HG02642 (cell line): ENCODE data around the gene PKD1.
"Not testable (repeated sequence)": the region's sequence is repeated elsewhere in the genome, so short reads cannot be mapped to it uniquely, and the experiment has no call there.

Source experiments
- ATAC-seq: cut with Tn5 transposase; IDR thresholded peaks from one replicate; pipeline ENCODE4 v1.9.1; 2021; ENCODE audit warnings: mild to moderate bottlenecking; ENCODE audit not compliant: unreplicated experiment, poor library complexity

Gene PKD1

DNA sequence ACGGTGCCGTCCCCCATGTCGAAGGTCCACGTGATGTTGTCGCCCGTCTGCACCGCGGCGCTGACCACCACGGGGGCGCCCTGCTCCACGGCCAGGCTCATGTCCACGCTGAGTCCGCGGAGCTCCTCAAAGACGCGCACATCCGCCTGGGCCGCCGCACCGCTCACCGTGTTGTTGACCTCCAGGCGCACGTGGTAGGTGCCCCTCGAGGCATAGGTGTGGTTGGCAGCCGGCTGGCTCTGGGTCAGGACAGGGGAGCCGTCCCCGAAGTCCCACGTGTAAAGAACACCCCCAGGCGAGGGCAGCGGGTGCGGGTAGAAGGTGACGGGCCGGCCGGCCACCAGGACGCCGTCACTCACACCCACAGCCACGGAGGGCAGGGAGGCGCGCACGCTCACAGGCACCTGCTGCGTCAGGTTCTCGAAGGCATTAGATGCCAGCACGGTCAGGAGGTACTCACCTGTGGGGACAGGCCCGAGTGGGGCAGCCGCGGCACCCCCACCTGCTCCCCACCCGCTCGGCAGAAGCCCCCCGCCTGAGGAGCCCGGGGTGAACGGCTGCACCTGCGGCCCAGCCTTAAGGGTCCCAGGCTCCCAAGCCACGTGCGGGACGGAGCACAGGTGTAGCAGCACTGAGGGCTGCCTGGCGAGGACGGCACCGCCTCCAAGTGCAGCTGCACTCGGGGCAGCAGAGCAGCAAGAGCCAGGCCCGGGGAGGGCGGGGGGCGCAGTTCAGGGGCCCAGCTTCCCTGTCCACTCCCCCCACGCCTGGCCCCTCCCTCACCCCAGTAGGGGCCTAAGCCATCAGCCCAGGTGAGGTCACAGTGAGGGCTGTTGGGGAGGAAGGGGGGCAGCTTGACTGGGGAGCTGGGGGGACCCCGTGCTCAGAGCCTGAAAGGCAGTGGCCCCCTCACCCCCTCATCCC lies 24.0 kb downstream of the PKD1 start:
- ATAC-seq: not testable (repeated sequence)

DNA sequence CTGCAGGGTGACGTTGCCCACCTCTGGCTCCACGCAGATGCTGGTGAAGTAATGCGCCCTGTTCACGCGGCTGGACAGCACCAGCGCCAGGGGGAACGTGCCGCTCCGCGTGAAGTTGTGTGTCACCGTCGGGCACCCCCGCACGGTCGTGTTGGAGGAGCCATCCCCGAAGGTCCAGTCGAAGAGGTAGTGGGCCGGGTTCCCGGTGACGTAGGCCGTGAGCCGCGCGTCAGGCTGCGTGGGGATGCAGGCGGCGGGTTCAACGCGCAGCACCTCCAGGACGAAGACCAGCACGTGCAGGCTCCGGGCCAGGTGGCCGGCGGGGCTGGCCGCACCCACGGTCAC lies 24.7 kb downstream of the PKD1 start:
- ATAC-seq: not testable (repeated sequence)

DNA sequence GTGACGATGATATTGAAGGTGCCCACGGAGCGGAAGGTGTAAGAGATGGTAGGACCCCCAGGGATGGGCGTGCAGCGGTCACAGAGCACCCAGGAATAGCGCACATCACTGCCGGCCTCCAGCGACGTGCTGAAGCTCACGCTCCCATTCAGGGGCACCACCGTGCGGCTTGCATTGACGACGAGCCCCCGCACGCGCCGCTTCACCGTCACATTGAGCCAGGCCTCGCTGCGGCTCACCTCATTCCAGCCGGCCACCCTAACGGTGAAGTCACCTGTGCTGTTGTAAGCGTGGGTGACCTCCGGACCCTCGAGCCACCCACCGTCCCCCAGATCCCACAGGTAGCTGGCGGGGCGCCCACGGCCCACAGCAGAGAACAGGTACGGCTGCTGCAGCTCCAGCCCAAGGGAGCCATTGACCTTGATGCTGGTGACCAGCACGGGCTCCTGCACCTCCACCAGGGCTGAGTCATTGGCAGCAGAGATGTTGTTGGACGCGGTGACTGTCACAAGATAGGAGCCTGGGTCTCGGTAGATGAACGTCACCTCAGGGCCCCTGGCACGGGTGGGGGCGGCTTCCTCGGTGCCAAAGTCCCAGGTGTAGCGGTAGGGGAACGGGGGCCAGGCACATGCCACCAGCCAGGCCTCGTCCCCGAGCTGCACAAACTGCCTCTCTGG lies 25.2 kb downstream of the PKD1 start:
- ATAC-seq: not testable (repeated sequence)

DNA sequence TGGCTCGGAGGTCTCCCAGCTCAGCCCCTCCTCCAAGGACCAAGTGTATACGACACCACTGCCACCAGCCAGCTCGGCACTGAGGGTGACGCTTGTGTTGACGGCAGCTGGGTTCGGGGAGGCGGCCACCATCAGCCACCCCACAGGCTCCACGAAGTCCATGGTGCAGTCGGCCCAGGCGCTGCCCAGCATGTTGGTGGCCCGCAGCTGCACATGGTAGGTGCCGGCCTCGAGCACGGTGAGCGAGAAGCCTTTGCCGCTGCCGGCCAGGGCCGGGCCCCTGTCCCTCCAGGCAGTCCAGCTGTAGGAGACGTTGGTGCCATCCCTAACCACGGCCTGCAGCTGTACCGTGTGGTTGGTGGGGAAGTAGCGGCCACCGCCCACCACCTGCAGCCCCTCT lies 25.8 kb downstream of the PKD1 start:
- not testable (repeated sequence) for ATAC-seq

DNA sequence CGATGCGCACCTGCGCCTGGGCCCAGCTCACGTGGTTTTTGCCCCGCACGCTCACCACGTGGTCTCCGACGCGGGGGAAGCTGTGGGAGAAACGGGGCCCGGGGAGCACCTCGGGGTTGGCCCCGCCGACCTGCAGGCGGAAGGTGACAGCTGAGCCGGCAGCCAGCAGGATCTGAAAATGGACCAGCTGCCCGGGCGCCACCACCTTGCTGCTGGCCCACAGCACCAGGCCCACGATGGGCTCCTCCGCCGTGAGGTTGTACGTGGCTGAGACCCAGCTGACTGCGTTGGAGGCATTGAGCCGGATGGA lies 26.5 kb downstream of the PKD1 start:
- ATAC-seq: not testable (repeated sequence)

DNA sequence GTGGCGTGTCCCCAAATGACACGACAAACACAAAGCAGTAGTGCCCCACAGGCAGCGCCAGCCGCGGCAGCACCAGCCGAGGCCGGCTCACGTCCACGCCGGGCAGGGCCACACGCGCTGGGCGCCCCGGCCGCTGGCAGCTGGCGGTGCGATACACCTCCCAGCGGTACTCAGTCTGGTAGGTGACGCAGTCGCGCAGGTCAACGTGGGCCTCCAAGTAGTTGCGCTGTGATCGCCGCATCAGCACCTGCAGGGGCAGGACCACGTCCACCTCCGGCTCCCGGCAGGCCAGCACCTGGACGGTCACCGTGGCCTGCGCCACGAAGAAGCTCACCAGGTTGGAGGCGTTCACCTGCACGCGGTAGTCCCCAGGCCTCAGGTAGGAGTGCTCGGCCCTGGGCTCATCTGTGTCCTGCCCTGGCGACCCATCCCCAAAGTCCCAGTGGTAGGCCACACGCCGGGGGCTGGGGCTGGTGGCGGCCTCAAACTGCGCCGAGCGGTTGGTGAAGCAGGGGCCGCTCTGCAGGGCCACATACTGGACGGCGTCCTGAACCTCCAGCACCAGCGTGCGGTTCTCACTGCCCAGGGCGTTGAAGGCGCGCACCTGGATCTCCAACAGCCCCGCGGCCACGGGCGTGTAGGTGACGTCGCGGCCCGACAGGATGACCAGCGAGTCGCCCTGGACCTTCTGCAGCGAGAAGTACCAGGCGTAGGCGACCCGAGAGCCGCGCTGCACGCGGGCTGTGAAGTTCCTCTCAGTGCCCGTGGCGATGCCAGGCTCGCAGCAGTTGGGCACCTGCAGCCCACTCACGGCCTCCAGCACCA lies 27.0 kb downstream of the PKD1 start:
- not testable (repeated sequence) for ATAC-seq

DNA sequence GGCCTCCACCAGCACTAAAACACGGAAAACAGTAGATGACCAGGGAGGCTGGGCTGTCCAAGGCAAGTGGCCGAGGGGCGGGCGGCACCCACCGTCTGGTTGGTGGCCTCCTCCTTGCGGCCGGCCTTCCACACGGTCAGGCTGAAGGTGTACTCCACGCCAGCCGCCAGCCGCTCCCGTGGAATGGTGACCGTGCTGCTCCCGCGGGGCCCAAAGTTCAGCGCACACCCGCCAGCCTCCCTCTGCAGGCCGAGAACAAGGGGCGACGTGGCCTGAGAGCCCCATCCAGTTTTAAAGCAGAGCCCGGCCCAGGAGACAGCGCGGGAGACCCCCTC lies 27.9 kb downstream of the PKD1 start:
- not testable (repeated sequence) for ATAC-seq

DNA sequence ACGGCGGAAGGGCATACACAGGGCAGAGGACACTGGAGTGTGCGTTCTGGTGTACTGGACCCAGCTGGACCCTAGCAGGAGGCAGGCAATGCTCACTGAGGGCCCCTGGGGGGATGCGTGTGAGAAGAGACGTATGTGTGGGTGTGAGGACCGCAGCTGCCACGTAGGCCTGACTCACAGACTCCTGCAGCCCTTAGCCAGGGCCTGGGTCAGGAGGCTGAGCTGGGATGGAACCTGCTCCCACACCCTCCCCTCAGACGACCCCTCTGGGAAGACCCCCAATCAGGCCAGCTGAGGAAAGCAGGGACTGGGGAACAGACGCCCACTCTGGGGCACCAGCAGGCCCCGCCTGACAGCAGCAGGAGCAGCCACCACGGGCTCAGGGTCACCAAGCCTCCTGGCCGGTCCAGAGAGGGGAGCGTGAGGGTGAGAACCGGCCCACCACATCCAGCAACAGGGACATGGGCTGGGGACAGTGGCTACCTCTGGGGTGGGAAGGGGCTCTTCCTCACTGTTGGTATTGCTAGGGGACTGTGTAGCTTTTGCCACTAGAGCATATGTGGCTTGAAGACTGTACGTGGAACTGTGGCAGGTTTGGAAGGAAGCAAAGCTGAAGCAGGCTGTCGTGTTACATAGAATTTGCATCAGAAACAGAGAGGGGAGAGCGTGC lies 28.4 kb downstream of the PKD1 start:
- not testable (repeated sequence) for ATAC-seq

DNA sequence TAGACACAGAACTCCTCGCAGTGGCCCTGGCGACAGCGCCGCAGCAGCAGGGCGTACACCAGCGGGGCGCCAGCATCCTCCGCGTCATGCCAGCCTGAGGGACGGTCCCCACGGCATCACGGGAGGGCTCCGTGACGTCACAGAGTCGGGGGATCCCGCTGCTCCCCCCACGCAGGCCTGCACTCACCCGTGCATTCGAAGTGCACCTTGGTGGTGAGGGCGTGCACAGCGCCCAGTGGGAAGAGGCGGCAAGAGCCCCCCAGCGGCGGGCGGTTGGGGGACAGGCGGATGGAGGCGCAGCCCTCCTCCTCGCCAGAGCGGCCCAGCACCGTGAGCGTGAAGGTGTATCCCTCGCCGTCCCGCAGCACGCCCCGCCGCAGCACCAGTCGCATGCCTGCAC lies 29.5 kb downstream of the PKD1 start:
- not testable (repeated sequence) for ATAC-seq

DNA sequence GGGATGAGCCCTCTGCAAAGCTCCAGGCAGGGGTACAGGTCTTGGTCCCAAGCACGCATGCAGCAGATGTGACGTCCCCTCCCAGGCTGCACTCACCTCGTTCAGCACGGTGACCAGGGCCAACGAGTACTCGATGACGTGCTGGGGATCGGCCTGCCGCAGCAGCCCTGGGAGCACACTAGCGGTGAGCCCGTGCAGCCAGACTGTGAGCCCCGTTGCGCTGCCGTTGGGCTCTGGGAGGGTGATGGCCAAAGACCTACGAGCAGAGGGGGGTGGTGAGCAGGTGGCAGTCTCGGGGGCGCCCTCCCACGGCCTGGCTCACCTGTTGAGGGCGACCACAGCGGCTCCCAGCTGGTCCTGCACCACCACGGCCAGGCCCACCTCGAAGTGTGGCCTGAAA lies 29.9 kb downstream of the PKD1 start:
- ATAC-seq: not testable (repeated sequence)

DNA sequence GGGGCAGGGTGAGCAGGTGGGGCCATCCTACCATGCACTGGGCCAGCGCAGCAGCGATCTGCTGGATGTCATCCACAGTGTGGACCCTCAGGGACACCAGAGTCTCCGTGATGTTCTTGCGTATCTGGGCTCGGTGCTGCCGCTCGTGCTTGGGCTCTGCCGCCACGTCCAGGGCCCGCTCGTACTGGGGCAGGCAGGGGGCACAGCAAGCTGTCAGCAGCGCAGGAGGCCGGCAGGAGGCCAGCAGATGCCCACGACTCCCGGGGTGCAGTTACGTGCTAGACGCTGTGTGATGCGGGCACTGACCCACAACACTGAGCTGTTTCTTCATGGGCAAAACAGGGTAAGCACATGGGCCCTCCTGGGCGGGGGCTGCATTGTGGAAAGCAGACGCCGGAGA lies 30.4 kb downstream of the PKD1 start:
- ATAC-seq: not testable (repeated sequence)

DNA sequence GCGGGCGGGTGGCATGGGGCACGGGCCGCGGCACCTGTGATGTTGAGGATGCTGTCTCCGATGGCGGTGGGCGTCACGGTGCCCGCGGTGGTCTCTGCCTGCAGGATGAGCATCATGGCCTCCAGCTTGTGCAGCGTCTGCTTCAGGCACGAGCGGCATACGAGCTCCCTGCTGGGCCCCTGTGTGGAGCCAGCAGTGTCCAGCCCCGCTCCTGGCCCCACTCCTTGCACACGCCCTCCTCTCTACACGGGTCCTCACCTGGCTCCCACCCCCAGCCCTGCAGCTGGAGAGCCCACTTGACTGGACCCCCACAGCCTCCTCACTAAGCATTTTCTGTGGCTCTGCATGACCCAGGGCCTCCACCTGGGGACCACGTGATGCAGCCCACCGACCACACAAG lies 31.2 kb downstream of the PKD1 start:
- not testable (repeated sequence) for ATAC-seq

DNA sequence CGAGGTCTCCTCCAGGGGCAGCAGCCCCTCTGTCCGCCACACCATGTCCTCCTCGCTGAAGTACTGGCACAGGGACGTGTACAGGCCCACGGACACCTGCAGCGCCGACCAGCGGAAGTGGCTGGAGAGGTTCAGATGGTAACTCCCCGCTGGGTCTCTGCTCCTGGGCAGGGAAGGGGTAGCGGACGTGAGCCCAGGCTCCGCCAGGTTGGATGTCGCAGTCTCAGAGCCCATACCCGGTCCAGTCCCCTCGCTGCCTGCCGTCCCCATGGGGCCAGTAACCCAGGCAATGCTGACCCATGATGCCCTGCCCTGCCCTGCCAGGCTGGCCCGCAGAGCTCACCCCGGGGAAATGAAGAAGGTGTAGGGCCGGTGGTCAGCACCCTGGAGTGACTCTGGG lies 33.2 kb downstream of the PKD1 start:
- no peak for ATAC-seq

DNA sequence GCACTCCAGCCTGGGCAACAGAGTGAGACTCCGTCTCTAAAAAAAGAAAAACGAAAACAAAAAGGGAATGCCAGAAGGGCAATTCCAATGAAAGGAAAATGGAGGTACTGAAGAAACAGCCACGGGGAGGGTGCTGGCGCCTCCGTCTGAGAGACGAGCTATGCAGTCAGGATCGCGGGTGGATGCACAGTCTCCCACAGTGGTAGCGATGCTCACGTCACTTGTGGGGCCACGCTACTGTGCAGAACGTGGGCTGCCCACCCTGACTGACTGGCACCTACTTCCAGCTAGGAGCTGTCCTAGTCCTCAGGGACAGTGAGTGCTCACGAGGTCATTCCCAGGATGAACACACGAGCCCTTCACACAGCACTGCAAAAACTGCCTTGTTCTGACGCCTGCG lies 34.1 kb downstream of the PKD1 start:
- not testable (repeated sequence) for ATAC-seq

DNA sequence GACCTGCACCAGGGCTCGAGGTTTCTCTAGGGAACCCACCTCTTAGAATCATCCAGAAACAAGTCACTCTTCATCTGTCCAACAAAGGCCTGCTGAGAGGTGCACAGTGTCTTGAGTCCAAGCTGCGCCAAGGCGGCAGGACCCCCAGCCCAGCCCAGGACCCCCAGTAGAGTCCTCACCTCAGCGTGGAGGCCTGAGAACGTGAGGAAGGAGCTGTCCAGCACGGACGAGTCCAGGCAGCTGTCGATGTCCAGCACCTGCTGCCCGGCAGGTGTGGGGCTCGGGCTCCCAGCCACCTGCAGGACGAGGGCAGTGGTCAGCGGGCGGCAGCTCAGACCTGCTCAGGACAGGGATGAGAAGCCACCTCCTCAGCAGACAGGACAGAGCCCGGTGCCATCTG lies 38.0 kb downstream of the PKD1 start:
- not testable (repeated sequence) for ATAC-seq

DNA sequence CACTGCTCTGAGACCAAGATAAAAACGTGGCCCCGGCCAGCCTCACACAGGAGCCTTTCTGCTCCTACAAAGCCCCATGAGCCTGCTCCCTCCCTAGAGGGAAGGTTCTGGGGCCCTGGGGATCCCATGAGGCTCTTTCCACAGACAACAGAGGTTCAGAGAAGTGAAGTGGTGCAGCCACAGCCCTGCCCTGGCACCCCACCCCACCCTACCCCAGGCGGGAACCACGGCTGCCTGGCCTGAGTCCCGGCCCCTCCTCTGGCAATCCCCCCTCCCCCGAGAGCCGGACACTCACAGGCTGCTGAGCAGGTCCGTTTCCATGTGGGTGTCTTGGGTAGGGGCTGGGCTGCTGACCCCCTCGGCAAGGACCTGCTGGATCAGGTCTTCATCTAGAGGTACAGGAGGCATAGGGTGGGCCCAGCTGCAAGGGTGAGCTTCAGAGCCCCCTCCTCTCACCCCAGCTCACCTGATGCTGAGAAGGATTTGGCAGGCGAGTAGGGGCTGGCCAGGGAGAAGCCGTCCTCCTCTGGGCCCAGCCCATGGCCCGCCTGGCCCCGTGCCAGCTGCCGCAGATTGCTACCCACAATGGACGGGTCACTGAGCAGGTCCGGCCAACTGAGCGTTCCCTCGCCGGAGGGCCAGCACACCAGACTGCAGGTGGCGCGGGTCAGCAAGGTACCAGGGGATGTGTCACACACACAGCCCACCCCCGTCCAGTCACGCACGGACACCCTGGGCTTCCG lies 38.7 kb downstream of the PKD1 start:
- ATAC-seq: no peak

DNA sequence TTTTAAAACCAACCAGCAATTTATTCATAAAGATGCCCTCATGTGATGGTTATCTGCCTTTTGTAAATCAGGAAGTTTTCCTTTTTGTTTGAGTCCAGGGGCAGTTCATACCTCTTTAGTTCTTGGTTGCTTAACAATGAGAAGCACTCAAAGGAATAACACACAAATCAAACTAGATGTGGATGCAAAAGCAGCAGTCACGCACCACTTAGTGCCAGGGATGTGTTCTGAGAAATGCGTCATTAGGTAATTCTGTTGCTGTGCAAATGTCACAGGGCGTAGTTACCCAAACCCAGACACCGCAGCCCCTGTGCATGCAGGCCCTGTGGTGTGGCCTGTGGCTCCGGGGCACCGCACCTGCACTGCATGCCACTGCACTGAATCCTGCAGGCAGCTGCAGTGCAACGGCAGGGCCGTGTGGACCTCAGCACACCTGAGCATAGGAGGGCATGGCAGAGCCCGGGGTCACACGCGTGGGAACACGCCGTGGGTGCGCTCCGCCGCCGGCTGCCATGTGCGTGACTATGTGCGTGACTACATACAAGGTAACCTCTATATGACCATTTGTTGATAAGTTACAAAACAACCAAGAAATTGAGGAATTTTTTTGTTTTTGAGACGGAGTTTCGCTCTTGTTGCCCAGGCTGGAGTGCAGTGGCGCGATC lies 39.6 kb downstream of the PKD1 start:
- no peak for ATAC-seq

DNA sequence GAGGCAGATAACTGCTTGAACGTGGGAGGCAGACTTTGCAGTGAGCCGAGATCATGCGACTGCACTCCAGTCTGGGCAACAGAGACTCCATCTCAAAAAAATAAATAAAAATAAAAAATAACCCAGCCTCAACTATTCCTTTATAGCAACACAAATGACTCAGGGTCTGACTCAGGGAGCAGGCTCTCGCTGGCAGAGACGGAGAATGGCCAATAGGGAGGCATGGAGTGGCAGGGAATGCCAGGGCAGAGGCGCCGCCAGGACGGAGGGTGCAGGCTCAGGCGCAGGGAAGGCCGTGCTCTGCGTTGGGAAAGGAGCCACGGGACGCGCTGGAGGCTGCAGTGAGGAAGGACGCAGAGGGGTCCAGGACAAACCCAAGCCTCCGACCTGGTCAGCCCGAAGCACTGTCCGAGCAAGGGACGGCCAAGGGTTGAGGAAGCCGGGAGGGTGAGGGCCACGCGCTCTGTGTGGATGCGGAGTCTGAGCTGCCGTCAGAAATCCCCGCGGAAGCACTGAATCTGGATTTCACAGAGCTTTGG lies 40.3 kb downstream of the PKD1 start:
- ATAC-seq: no peak

DNA sequence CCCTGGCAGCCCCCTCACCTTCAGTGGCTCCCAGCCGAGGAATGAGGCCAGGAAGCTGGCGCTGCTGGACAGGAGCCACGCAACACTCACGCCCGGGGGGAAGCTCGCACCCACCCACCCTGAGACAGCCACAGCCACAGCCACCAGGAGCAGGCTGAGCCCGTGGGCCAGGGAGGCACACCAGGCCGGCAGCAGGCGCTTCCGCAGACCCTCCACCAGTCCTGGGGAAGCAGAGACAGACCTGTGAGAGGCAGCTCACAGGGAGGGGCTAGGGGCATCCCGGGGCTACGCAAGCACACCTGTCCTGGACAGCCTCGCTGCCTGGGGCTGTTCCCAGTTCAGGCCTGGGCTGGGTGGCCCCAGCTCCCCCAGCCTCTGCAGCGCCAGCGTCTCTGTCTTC lies 41.9 kb downstream of the PKD1 start:
- ATAC-seq: no peak
